ENCODE results near the gene FHIT.

DNA sequence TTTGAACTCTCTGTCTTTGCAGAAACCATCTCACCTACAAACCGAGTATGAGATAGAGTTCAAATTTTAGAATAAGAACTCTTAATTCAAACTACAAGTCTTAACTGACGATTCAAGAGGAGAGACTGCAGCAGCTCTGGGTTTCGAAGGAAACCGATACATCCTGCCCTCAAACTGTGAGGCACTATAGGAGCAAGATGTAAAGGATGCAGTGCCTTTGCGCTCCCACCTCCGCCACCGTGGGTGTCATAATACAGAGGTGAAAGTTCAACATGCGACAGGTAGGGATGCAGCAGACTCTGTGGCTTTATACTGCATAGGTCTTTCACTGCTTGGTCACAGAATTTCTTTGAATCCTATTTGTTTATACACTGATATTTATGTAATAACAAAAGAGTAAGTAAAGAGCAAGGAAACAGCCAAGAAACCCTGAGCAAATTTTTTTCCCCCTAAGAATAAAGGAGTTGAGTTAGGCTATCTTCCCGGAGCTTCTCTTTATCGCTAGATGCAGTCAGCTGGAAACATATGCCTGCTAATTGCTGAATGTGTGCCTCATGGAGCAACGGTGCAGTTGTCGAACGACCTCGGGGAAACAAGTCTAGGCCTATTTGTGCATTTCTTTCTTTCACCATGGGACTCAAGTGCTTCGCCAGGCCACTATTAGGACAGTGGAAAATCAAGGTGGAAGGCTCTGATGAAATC, 1103.9 kb downstream of the FHIT start:
- no peak for TF ChIP-seq POLR2A (IDR thresholded peaks at IDR 0.05; ENCODE audit: low read length)
- TF ChIP-seq GATA1 (IDR thresholded peaks at IDR 0.05; ENCODE audit: low read depth, low read length) = no peak

Data from erythroblast (primary cell).